Caco-2 (cell line): Measurements from ENCODE around the gene SMIM13. TPM values are rescaled to one million over a fixed set of nuclear protein-coding genes. Genes with fewer than 3 reads are reported as not detected.

Experiments used
- BruUV-seq: library from RNA; stranded (reverse); fragments of 400-500 nt; replicated peaks from 2 replicates; lab custom pipeline; 2021; lab: Mats Ljungman, UMichigan
- CTCF ChIA-PET: fragments of 300-600 bp; sonication (Branson Sonifier 250); formaldehyde crosslinking; loops from one replicate; lab custom pipeline; 2022; ENCODE audit warnings: antibody characterized with exemption; lab: Charles Lee
- POLR2A ChIA-PET: fragments of 300-600 bp; sonication (Branson Sonifier 250); formaldehyde crosslinking; loops from one replicate; lab custom pipeline; 2022; ENCODE audit warnings: antibody characterized with exemption; lab: Charles Lee
- DNase-seq, 2 experiments: peaks; one replicate each; pipeline versions ENCODE4 v3.0.0 to v3.0.0-alpha.2; 2020 to 2022
- H3K27me3 ChIP-seq: replicated peaks from 2 replicates; pipeline ENCODE4 v1.6.0; 2011; ENCODE audit warnings: low read length; ENCODE audit not compliant: control insufficient read depth, insufficient read depth
- H3K36me3 ChIP-seq: 2 replicates; pipeline ENCODE4 v1.5.1; 2011; ENCODE audit warnings: low read length; ENCODE audit not compliant: control insufficient read depth, insufficient read depth
- H3K4me1 ChIP-seq: fragments of 250-450 bp; sonication (Bioruptor Pico); 2 replicates; pipeline ENCODE4 v1.5.1; 2020; ENCODE audit warnings: mild to moderate bottlenecking
- H3K4me3 ChIP-seq: 2 replicates; pipeline ENCODE4 v1.5.1; 2011; ENCODE audit warnings: low read depth, mild to moderate bottlenecking, control low read depth, low read length
- H3K9me3 ChIP-seq: fragments of 250-450 bp; sonication (Bioruptor Pico); 2 replicates; pipeline ENCODE4 v1.5.1; 2020; ENCODE audit warnings: mild to moderate bottlenecking, moderate library complexity
- H3K27ac Mint-ChIP-seq: one replicate; pipeline ENCODE4 v1.8.0; 2022; ENCODE audit warnings: mixed read lengths; ENCODE audit not compliant: unreplicated experiment
- H3K27me3 Mint-ChIP-seq: one replicate; pipeline ENCODE4 v1.8.0; 2022; ENCODE audit warnings: mixed read lengths; ENCODE audit not compliant: insufficient read depth, unreplicated experiment
- H3K36me3 Mint-ChIP-seq: one replicate; pipeline ENCODE4 v1.8.0; 2022; ENCODE audit warnings: mild to moderate bottlenecking, mixed read lengths; ENCODE audit not compliant: insufficient read depth, unreplicated experiment
- H3K4me1 Mint-ChIP-seq: one replicate; pipeline ENCODE4 v1.8.0; 2022; ENCODE audit warnings: low read depth, mixed read lengths; ENCODE audit not compliant: unreplicated experiment
- H3K4me3 Mint-ChIP-seq: one replicate; pipeline ENCODE4 v1.8.0; 2022; ENCODE audit warnings: mild to moderate bottlenecking, moderate library complexity, mixed read lengths; ENCODE audit not compliant: unreplicated experiment
- H3K9me3 Mint-ChIP-seq: one replicate; pipeline ENCODE4 v1.8.0; 2022; ENCODE audit warnings: mixed read lengths; ENCODE audit not compliant: unreplicated experiment
- CTCF ChIP-seq, 2 experiments: fragments of 200-600 bp in 1 of 2; IDR thresholded peaks; 1 replicate in 1 of 2; 2 replicates in 1 of 2; pipeline versions ENCODE4 v1.5.1 to v1.8.0; 2011 to 2022; ENCODE audit warnings: antibody characterized with exemption in 1 of 2, control low read depth in 1 of 2, inconsistent platforms in 1 of 2, low read depth in 1 of 2, low read length in 1 of 2, mild to moderate bottlenecking in 1 of 2, moderate library complexity in 1 of 2; ENCODE audit not compliant: insufficient read depth in 1 of 2, severe bottlenecking in 1 of 2, unreplicated experiment in 1 of 2
- intact Hi-C: fragments of 100-400 bp; cut with micrococcal nuclease; formaldehyde crosslinking; loops from one replicate; pipeline ENCODE4 v1.10.0; 2022; ENCODE audit not compliant: unreplicated experiment
- total RNA-seq: library from RNA; stranded (reverse); gene quantifications from 2 replicates; pipeline ENCODE4 v1.2.3, GENCODE V29; 2022

The SMIM13 gene
- total RNA-seq, 1 experiment from 2014 or later = 18.8 TPM

- Mint-ChIP-seq H3K4me3 (peak overlapping the region; percentile 91), H3K27me3 (no peaks in the 10 kb centered on the region), H3K4me1 (peaks cover 28% of the 10 kb centered on the region), H3K36me3 (peaks cover 29% of the 10 kb centered on the region), H3K9me3 (peaks cover 11% of the 10 kb centered on the region), H3K27ac (peak overlapping the region; percentile 15)
- no TSS peak for BruUV-seq
- no peaks in the 10 kb centered on the region for H3K36me3 ChIP-seq
- ChIA-PET CTCF (interaction anchor here (0.7 kb wide), 1 partner anchor 27 kb away, joined by 3 read pairs; no protein-coding TSS in a partner anchor), POLR2A (interaction anchor here (1.4 kb wide), 1 partner anchor 16 kb away, joined by 3 read pairs; the partner anchor contains the start of gene ERVFRD-1)
- no peaks in the 10 kb centered on the region; the same call in 1 of the 2 replicates for H3K9me3 ChIP-seq
- no peak for TF ChIP-seq CTCF (IDR thresholded peaks at IDR 0.05; ENCODE audit: insufficient read depth in 1 of 2, low read depth in 1 of 2, low read length in 1 of 2, severe bottlenecking in 1 of 2, unreplicated experiment in 1 of 2)
- peak; percentile 63 to 68 for DNase-seq
- H3K4me3 ChIP-seq = no peak overlapping the region
- peaks cover 31% of the 10 kb centered on the region for H3K4me1 ChIP-seq
- no peaks in the 10 kb centered on the region for H3K27me3 ChIP-seq
- intact Hi-C loops = loop anchor here (5.0 kb wide), 1 partner anchor 176 kb away; no protein-coding TSS in a partner anchor
Observed at GRCh38 chr6:11096109-11096508, 2.5 kb downstream of the SMIM13 start.

DNA sequence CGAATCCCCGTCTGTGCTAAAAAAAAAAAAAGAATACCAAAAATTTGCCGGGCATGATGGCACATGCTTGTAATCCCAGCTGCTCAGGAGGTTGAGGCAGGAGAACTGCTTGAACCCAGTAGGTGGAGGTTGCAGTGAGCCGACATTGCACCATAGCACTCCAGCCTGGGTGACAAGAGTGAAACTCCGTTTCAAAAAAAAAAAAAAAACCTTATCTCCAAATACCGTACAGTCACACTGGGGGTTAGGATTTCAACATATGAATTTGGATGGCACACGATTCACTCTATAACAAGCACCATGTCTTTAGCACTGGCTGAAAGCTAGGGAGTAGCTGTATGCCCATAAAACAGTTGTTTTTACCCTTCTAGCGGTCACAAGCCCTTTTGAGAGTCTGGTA, 3.8 kb downstream of the SMIM13 start:
- POLR2A ChIA-PET = no interaction called here
- Mint-ChIP-seq H3K4me3 (peak overlapping the region; percentile 59), H3K27ac (peak overlapping the region; percentile 88), H3K4me1 (peaks cover 31% of the 10 kb centered on the region), H3K27me3 (no peaks in the 10 kb centered on the region), H3K9me3 (peaks cover 15% of the 10 kb centered on the region), H3K36me3 (peaks cover 36% of the 10 kb centered on the region)
- Histone ChIP-seq H3K4me3 (no peak overlapping the region), H3K4me1 (peaks cover 31% of the 10 kb centered on the region), H3K36me3 (no peaks in the 10 kb centered on the region), H3K27me3 (no peaks in the 10 kb centered on the region), H3K9me3 (no peaks in the 10 kb centered on the region; the same call in 1 of the 2 replicates)
- no peak for TF ChIP-seq CTCF (IDR thresholded peaks at IDR 0.05; ENCODE audit: insufficient read depth in 1 of 2, low read depth in 1 of 2, low read length in 1 of 2, severe bottlenecking in 1 of 2, unreplicated experiment in 1 of 2)
- CTCF ChIA-PET = interaction anchor here (1.0 kb wide), 1 partner anchor 143 kb away, joined by 3 read pairs; no protein-coding TSS in a partner anchor
- intact Hi-C loops = loop anchor here (5.0 kb wide), 1 partner anchor 175 kb away; no protein-coding TSS in a partner anchor
- BruUV-seq = no TSS peak
- DNase-seq = no peak

- Histone ChIP-seq H3K36me3 (no peaks in the 10 kb centered on the region), H3K4me3 (no peak overlapping the region), H3K9me3 (no peaks in the 10 kb centered on the region; the same call in 1 of the 2 replicates), H3K27me3 (no peaks in the 10 kb centered on the region), H3K4me1 (peaks cover 31% of the 10 kb centered on the region)
- Mint-ChIP-seq H3K9me3 (peaks cover 15% of the 10 kb centered on the region), H3K27ac (peak overlapping the region; percentile 88), H3K36me3 (peaks cover 41% of the 10 kb centered on the region), H3K4me1 (peaks cover 27% of the 10 kb centered on the region), H3K27me3 (no peaks in the 10 kb centered on the region), H3K4me3 (peak overlapping the region; percentile 59)
- BruUV-seq = no TSS peak
- TF ChIP-seq CTCF (IDR thresholded peaks at IDR 0.05; ENCODE audit: insufficient read depth in 1 of 2, low read depth in 1 of 2, low read length in 1 of 2, severe bottlenecking in 1 of 2, unreplicated experiment in 1 of 2) = no peak
- POLR2A ChIA-PET = no interaction called here
- DNase-seq = peak in 1 of 2 experiments; percentile 51
- CTCF ChIA-PET = interaction anchor here (0.5 to 1.0 kb wide), 3 partner anchors 46 to 143 kb away, joined by 3 to 4 read pairs (median 3); no protein-coding TSS in a partner anchor
- intact Hi-C loops = loop anchor here (5.0 kb wide), 1 partner anchor 174 kb away; no protein-coding TSS in a partner anchor
Observed at GRCh38 chr6:11098004-11098403, 4.4 kb downstream of the SMIM13 start.
